Upper lobe of right lung (tissue), 1 donor: Measurements from ENCODE around the gene PTPRZ1. TPM values are rescaled to one million over a fixed set of nuclear protein-coding genes. Genes with fewer than 3 reads are reported as not detected.

Source experiments
- ATAC-seq: fragments of 200-7000 bp; cut with Tn5 transposase; one replicate; pipeline ENCODE4 v1.9.1; 2020; ENCODE audit warnings: mild to moderate bottlenecking, moderate library complexity
- DNase-seq: peaks from one replicate; pipeline ENCODE4 v3.0.0-alpha.2; 2020
- H3K27ac ChIP-seq: fragments of 200-600 bp; one replicate; pipeline ENCODE4 v1.8.0; 2022
- H3K27me3 ChIP-seq: fragments of 200-600 bp; one replicate; pipeline ENCODE4 v1.8.0; 2022; ENCODE audit warnings: mild to moderate bottlenecking
- H3K36me3 ChIP-seq: fragments of 200-600 bp; one replicate; pipeline ENCODE4 v1.8.0; 2022
- H3K4me1 ChIP-seq: fragments of 200-600 bp; one replicate; pipeline ENCODE4 v1.8.0; 2022
- H3K4me3 ChIP-seq: fragments of 200-600 bp; one replicate; pipeline ENCODE4 v1.8.0; 2022; ENCODE audit warnings: mild to moderate bottlenecking
- H3K9me3 ChIP-seq: fragments of 200-600 bp; one replicate; pipeline ENCODE4 v1.8.0; 2022
- CTCF ChIP-seq: fragments of 200-600 bp; IDR thresholded peaks from one replicate; pipeline ENCODE4 v1.8.0; 2022; ENCODE audit warnings: antibody characterized with exemption
- intact Hi-C: fragments of 100-400 bp; cut with DNase I; formaldehyde crosslinking; loops from one replicate; pipeline ENCODE4 v1.11.0; 2022
- long read RNA-seq: library from polyadenylated mRNA; unstranded; transcript quantifications from one replicate; pipeline ENCODE4 v2.0.0, GENCODE V29; 2021
- total RNA-seq: library from RNA; stranded (reverse); fragmentation: NEBNext Ultra II Directional; extraction: Animal tissue kit (Norgen Biotek cat#: 25700); gene quantifications from one replicate; pipeline ENCODE4 v1.2.1, GENCODE V29; 2021
- donor health status: DM: no; HTN: yes; CAD: no; lungs with severe emphysema.

The PTPRZ1 gene
- total RNA-seq, result 3.6 TPM
- long read RNA-seq, partial matches to known transcripts, result 1 of 1 reads
- long read RNA-seq, other reads (novel, unspliced or antisense), result 0 of 1 reads

DNA sequence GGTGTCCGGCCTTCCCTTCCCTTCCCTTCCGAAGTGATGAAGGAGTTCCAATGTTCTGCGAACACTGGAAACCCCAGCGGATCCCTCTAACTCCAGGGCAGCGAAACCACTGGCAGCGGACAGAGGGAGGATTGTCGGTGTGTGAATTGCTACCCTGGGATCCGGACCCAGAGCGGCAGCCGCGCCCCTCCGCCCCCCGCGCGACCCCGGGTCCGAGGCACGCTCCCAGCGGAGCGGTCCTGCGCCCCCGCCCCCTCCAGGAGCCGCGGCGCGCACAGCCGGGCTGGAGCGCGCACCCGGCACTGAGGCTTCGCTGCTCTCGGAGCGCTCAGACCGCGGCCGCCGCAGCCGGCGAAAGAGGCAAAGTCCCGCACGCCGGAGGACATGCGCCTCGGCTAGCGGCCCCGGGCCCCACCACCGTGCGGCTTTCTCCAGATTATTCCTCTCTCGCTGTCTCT, at the start of gene PTPRZ1:
TSS of gene PTPRZ1 (plus strand) at position 331 of the 458 bp plus-strand sequence. CDS start 339 bp downstream, outside the sequence.
- Histone ChIP-seq H3K27me3 (peaks cover 30% of the 10 kb centered on the region), H3K4me3 (peak within 1 kb of the TSS; percentile 53), H3K27ac (no peak within 1 kb of the TSS), H3K4me1 (no peaks in the 10 kb centered on the region), H3K9me3 (no peaks in the 10 kb centered on the region), H3K36me3 (no peaks in the 10 kb centered on the region)
- DNase-seq, result peak; percentile 63
- peak; percentile 72 for ATAC-seq
- no peak for TF ChIP-seq CTCF
- intact Hi-C loops, result no loop called here

- Histone ChIP-seq H3K27ac (no peak overlapping the region), H3K36me3 (no peaks in the 10 kb centered on the region), H3K4me1 (no peaks in the 10 kb centered on the region), H3K4me3 (no peak overlapping the region), H3K9me3 (no peaks in the 10 kb centered on the region), H3K27me3 (no peaks in the 10 kb centered on the region)
- no peak for DNase-seq
- no peak for TF ChIP-seq CTCF
- ATAC-seq, result no peak
- intact Hi-C loops, result no loop called here
These were observed 48.7 kb upstream of the PTPRZ1 start for GRCh38 chr7:121824276-121824675.

DNA sequence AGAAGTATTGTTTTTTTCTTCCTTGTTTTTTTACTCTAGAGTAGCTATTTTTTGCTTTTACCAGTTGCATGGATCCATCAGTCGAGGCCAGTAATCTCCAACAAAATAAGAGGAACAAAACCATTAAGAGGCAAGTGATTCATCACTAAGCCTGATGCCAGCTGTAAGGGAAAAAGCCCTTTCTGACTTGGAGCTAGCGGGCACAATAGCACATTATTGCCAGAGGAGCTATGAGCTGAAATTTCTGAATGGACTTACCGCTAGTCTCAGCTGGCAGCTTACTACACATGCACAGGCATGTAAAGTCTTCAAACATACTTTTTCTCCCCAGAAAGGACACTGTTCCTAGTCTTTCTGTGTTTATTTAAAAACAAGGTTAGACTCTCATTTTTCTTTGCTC, 41.6 kb upstream of the PTPRZ1 start:
- DNase-seq, result no peak
- Histone ChIP-seq H3K27ac (no peak overlapping the region), H3K27me3 (no peaks in the 10 kb centered on the region), H3K4me3 (no peak overlapping the region), H3K9me3 (no peaks in the 10 kb centered on the region), H3K36me3 (no peaks in the 10 kb centered on the region), H3K4me1 (no peaks in the 10 kb centered on the region)
- no peak for ATAC-seq
- no peak for TF ChIP-seq CTCF
- intact Hi-C loops, result no loop called here

DNA sequence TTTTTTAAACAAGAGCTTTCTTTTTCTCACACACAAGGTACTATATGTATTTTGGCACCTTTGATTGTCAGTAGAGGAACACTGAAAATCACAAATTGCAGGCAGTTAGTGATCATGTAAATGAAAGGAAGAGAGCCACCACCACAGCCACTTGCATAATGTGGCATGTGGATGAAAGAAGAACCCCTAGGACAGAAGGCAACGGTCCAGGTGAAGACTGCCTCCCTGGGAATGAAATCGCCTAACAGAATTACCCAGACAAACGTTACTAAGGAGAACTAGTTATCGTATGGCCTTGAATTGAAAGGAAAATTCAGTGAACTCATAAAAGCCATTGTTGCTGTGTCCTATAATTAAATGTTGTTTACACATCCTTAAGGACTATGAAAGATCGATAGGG, 41.2 kb upstream of the PTPRZ1 start:
- Histone ChIP-seq H3K4me3 (no peak overlapping the region), H3K4me1 (no peaks in the 10 kb centered on the region), H3K27me3 (no peaks in the 10 kb centered on the region), H3K36me3 (no peaks in the 10 kb centered on the region), H3K9me3 (no peaks in the 10 kb centered on the region), H3K27ac (no peak overlapping the region)
- intact Hi-C loops, result no loop called here
- no peak for DNase-seq
- ATAC-seq, result no peak
- no peak for TF ChIP-seq CTCF

- H3K4me1 ChIP-seq, result no peaks in the 10 kb centered on the region
- no peak for TF ChIP-seq CTCF
- ATAC-seq (no peak), DNase-seq (no peak)
- no peaks in the 10 kb centered on the region for H3K27me3 ChIP-seq
- intact Hi-C loops, result no loop called here
- no peak overlapping the region for H3K27ac ChIP-seq
- H3K9me3 ChIP-seq, result no peaks in the 10 kb centered on the region
- no peak overlapping the region for H3K4me3 ChIP-seq
- no peaks in the 10 kb centered on the region for H3K36me3 ChIP-seq
These were observed 40.6 kb upstream of the PTPRZ1 start for GRCh38 chr7:121832347-121832746.

GRCh38 chr7:121833991-121834390, 39.0 kb upstream of the PTPRZ1 start:
- no peaks in the 10 kb centered on the region for H3K4me1 ChIP-seq
- no peak for DNase-seq
- intact Hi-C loops, result no loop called here

More at GRCh38 chr7:121833991-121834390, 39.0 kb upstream of the PTPRZ1 start:
- Histone ChIP-seq H3K9me3 (no peaks in the 10 kb centered on the region), H3K4me3 (no peak overlapping the region), H3K27ac (no peak overlapping the region), H3K36me3 (no peaks in the 10 kb centered on the region), H3K27me3 (no peaks in the 10 kb centered on the region)
- no peak for ATAC-seq
- no peak for TF ChIP-seq CTCF
